IMR-90 (cell line): ENCODE results near the gene NADSYN1. TPM values are rescaled to one million over a fixed set of nuclear protein-coding genes. Genes with fewer than 3 reads are reported as not detected.

Experiments used
- ATAC-seq: fragments of 200-7000 bp; cut with Tn5 transposase; 2 replicates; pipeline ENCODE4 v1.9.1; 2020; ENCODE audit warnings: low read depth, mild to moderate bottlenecking, moderate library complexity
- BruUV-seq: library from RNA; stranded (reverse); fragments of 400-500 nt; replicated peaks from 2 replicates; lab custom pipeline; 2021; lab: Mats Ljungman, UMichigan
- CTCF ChIA-PET: fragments of 300-600 bp; formaldehyde crosslinking; extraction: SDS; loops from one replicate; lab custom pipeline; 2021; ENCODE audit warnings: antibody characterized with exemption; lab: Yijun Ruan, JAX
- POLR2A ChIA-PET: fragments of 300-600 bp; sonication (Branson Sonifier 250); formaldehyde crosslinking; loops from one replicate; lab custom pipeline; 2022; ENCODE audit warnings: antibody characterized with exemption; ENCODE audit not compliant: unreplicated experiment; lab: Charles Lee
- DNase-seq: peaks from one replicate; pipeline ENCODE4 v3.0.0; 2013
- H2AFZ ChIP-seq: replicated peaks from 2 replicates; pipeline ENCODE3; 2013; ENCODE audit warnings: low read length, mild to moderate bottlenecking; ENCODE audit not compliant: poor library complexity
- H2AK5ac ChIP-seq: 2 replicates; pipeline ENCODE4 v1.6.1; 2013; ENCODE audit warnings: low read depth, low read length, inconsistent platforms
- H2AK9ac ChIP-seq: replicated peaks from 2 replicates; pipeline ENCODE3; 2013; ENCODE audit warnings: mild to moderate bottlenecking, low read depth, low read length, moderate library complexity; ENCODE audit not compliant: poor library complexity
- H2BK120ac ChIP-seq: 2 replicates; pipeline ENCODE4 v1.6.1; 2013; ENCODE audit warnings: low read depth, low read length, inconsistent platforms
- H2BK15ac ChIP-seq: 3 replicates; pipeline ENCODE4 v1.6.1; 2013; ENCODE audit warnings: low read depth, low read length, inconsistent platforms
- H2BK20ac ChIP-seq: 2 replicates; pipeline ENCODE4 v1.6.1; 2013; ENCODE audit warnings: low read depth, mild to moderate bottlenecking, inconsistent platforms, low read length, moderate library complexity
- H2BK5ac ChIP-seq: 2 replicates; pipeline ENCODE4 v1.6.1; 2013; ENCODE audit warnings: mild to moderate bottlenecking, low read depth, low read length, inconsistent platforms; ENCODE audit not compliant: poor library complexity, severe bottlenecking
- H3K14ac ChIP-seq: replicated peaks from 2 replicates; pipeline ENCODE4 v1.6.1; 2013; ENCODE audit warnings: low read depth, low read length, inconsistent platforms
- H3K18ac ChIP-seq: 2 replicates; pipeline ENCODE4 v1.6.1; 2013; ENCODE audit warnings: low read depth, low read length, control low read depth
- H3K23ac ChIP-seq: 2 replicates; pipeline ENCODE4 v1.6.1; 2013; ENCODE audit warnings: low read depth, low read length, inconsistent platforms
- H3K27ac ChIP-seq: 2 replicates; pipeline ENCODE4 v1.5.1; 2013; ENCODE audit warnings: mild to moderate bottlenecking, control low read depth, low read length; ENCODE audit not compliant: insufficient read depth
- H3K27me3 ChIP-seq: 2 replicates; pipeline ENCODE4 v1.6.1; 2013; ENCODE audit warnings: low read length; ENCODE audit not compliant: control insufficient read depth, insufficient read depth
- H3K36me3 ChIP-seq: 2 replicates; pipeline ENCODE4 v1.6.1; 2013; ENCODE audit warnings: low read length, mixed read lengths; ENCODE audit not compliant: control insufficient read depth, insufficient read depth
- H3K4ac ChIP-seq: 2 replicates; pipeline ENCODE4 v1.6.1; 2013; ENCODE audit warnings: low read depth, low read length, inconsistent platforms
- H3K4me1 ChIP-seq: 2 replicates; pipeline ENCODE4 v1.6.1; 2013; ENCODE audit warnings: low read length, mixed read lengths; ENCODE audit not compliant: control insufficient read depth, insufficient read depth
- H3K4me2 ChIP-seq: 2 replicates; pipeline ENCODE4 v1.6.1; 2013; ENCODE audit warnings: low read depth, mild to moderate bottlenecking, control low read depth, low read length, moderate library complexity
- H3K4me3 ChIP-seq: 2 replicates; pipeline ENCODE4 v1.5.1; 2013; ENCODE audit warnings: low read depth, mild to moderate bottlenecking, control low read depth, low read length, moderate library complexity; ENCODE audit not compliant: insufficient read depth
- H3K56ac ChIP-seq: 2 replicates; pipeline ENCODE4 v1.6.1; 2013; ENCODE audit warnings: low read length, inconsistent platforms; ENCODE audit not compliant: insufficient read depth; ENCODE audit errors: extremely low read depth
- H3K79me1 ChIP-seq, 2 experiments: 2 replicates each; pipeline ENCODE4 v1.6.1; 2013; ENCODE audit warnings: low read length in 2 of 2, inconsistent platforms in 1 of 2, low read depth in 1 of 2
- H3K9ac ChIP-seq: 2 replicates; pipeline ENCODE4 v1.6.1; 2013; ENCODE audit warnings: low read depth, low read length, control low read depth
- H3K9me1 ChIP-seq: 2 replicates; pipeline ENCODE4 v1.6.1; 2013; ENCODE audit warnings: low read length, inconsistent platforms; ENCODE audit not compliant: insufficient read depth
- H3K9me3 ChIP-seq: 2 replicates; pipeline ENCODE4 v1.6.1; 2013; ENCODE audit warnings: low read length; ENCODE audit not compliant: control insufficient read depth, insufficient read depth
- H4K20me1 ChIP-seq: 2 replicates; pipeline ENCODE4 v1.6.1; 2013; ENCODE audit warnings: low read length, inconsistent platforms; ENCODE audit not compliant: insufficient read depth
- H4K5ac ChIP-seq: 2 replicates; pipeline ENCODE4 v1.6.1; 2013; ENCODE audit warnings: mild to moderate bottlenecking, low read depth, low read length, control low read depth
- H4K8ac ChIP-seq, 2 experiments: 2 replicates each; pipeline ENCODE4 v1.6.1; 2013; ENCODE audit warnings: low read depth in 2 of 2, low read length in 2 of 2, control low read depth in 1 of 2, inconsistent platforms in 1 of 2
- H4K91ac ChIP-seq: 2 replicates; pipeline ENCODE4 v1.6.1; 2013; ENCODE audit warnings: low read depth, low read length, inconsistent platforms; ENCODE audit not compliant: insufficient read depth
- BHLHE40 ChIP-seq: fragments of 150-350 bp; IDR thresholded peaks from 2 replicates; pipeline ENCODE4 v1.6.1; 2016; ENCODE audit warnings: mild to moderate bottlenecking, low read depth, low read length
- CEBPB ChIP-seq: IDR thresholded peaks from 2 replicates; pipeline ENCODE4 v1.6.1; 2012; ENCODE audit warnings: low read depth, low read length, improper control_type of control experiment
- CHD1 ChIP-seq: IDR thresholded peaks from 2 replicates; pipeline ENCODE4 v1.6.1; 2012; ENCODE audit warnings: low read depth, low read length, improper control_type of control experiment
- FOS ChIP-seq: fragments of 150-350 bp; IDR thresholded peaks from 2 replicates; pipeline ENCODE4 v1.6.1; 2016; ENCODE audit warnings: low read depth, low read length
- MAFK ChIP-seq: IDR thresholded peaks from 2 replicates; pipeline ENCODE4 v1.6.1; 2012; ENCODE audit warnings: low read depth, low read length, improper control_type of control experiment
- MAZ ChIP-seq: IDR thresholded peaks from 2 replicates; pipeline ENCODE4 v1.6.1; 2012; ENCODE audit warnings: low read depth, mild to moderate bottlenecking, low read length, improper control_type of control experiment, moderate library complexity, borderline replicate concordance
- MXI1 ChIP-seq: IDR thresholded peaks from 2 replicates; pipeline ENCODE4 v1.6.1; 2012; ENCODE audit warnings: low read depth, mild to moderate bottlenecking, low read length, moderate library complexity, borderline replicate concordance
- NFE2L2 ChIP-seq: fragments of 150-350 bp; IDR thresholded peaks from 2 replicates; pipeline ENCODE4 v1.6.1; 2016; ENCODE audit warnings: low read depth, mild to moderate bottlenecking, low read length
- POLR2A ChIP-seq: IDR thresholded peaks from 2 replicates; pipeline ENCODE4 v1.6.1; 2012; ENCODE audit warnings: mild to moderate bottlenecking, low read depth, low read length
- RAD21 ChIP-seq: IDR thresholded peaks from 2 replicates; pipeline ENCODE4 v1.6.1; 2012; ENCODE audit warnings: low read length, improper control_type of control experiment
- RCOR1 ChIP-seq: IDR thresholded peaks from 2 replicates; pipeline ENCODE4 v1.6.1; 2012; ENCODE audit warnings: mild to moderate bottlenecking, low read length, improper control_type of control experiment; ENCODE audit not compliant: insufficient replicate concordance
- RFX5 ChIP-seq: IDR thresholded peaks from 2 replicates; pipeline ENCODE4 v1.8.0; 2012; ENCODE audit warnings: low read depth, mild to moderate bottlenecking, low read length, moderate library complexity
- SMC3 ChIP-seq: fragments of 150-350 bp; IDR thresholded peaks from 2 replicates; pipeline ENCODE4 v1.6.1; 2016; ENCODE audit warnings: low read depth, mild to moderate bottlenecking, antibody characterized with exemption, low read length, moderate library complexity
- WGBS, 2 experiments: methylation state at CpG; one replicate each; pipeline versions ENCODE4 v1.1.5 to v1.1.7; 2013; ENCODE audit warnings: missing lambda C conversion rate in 2 of 2; ENCODE audit not compliant: insufficient read length in 1 of 2; ENCODE audit errors: extremely low coverage in 2 of 2; 5-methylcytosine and 5-hydroxymethylcytosine counted together
- dilution Hi-C: fragments of 300-500 bp; cut with HindIII; formaldehyde crosslinking; loops from one replicate; pipeline ENCODE4 v1.14.3; 2018; ENCODE audit warnings: low sequenced_read_pairs; ENCODE audit not compliant: unreplicated experiment
- in situ Hi-C: fragments of 300-500 bp; cut with MboI; formaldehyde crosslinking; loops from 3 replicates; pipeline ENCODE4 v1.14.3; 2019; ENCODE audit warnings: low sequenced_read_pairs, inconsistent platforms, mixed read lengths
- intact Hi-C: fragments of 100-400 bp; cut with micrococcal nuclease; formaldehyde crosslinking; loops from 2 replicates; pipeline ENCODE4 v1.10.0; 2022
- polyA plus RNA-seq, 3 experiments: library from polyadenylated mRNA; depleted of rRNA; stranded (reverse); fragments of >200 nt; gene quantifications; 2 replicates each; pipeline ENCODE4 v1.2.3, GENCODE V29; 2012; ENCODE audit warnings: low replicate concordance in 1 of 3
- total RNA-seq: library from RNA; depleted of rRNA; stranded (reverse); fragments of >200 nt; gene quantifications from 2 replicates; pipeline ENCODE4 v1.2.3, GENCODE V29; 2012
- TF ChIP-seq, protein P1 (sequence below): fragments of 150-350 bp; IDR thresholded peaks from 2 replicates; pipeline ENCODE4 v1.6.1; 2017; ENCODE audit warnings: mild to moderate bottlenecking, antibody characterized with exemption, low read length, low read depth
- TF ChIP-seq, protein P2 (sequence below): conservative IDR thresholded peaks from 2 replicates; pipeline ENCODE4 v1.5.1; 2012; ENCODE audit warnings: mild to moderate bottlenecking, low read depth, low read length, improper control_type of control experiment
- TF ChIP-seq, protein P3 (sequence below): fragments of 150-350 bp; IDR thresholded peaks from 2 replicates; pipeline ENCODE4 v1.6.1; 2016; ENCODE audit warnings: low read depth, mild to moderate bottlenecking, low read length, moderate library complexity, borderline replicate concordance

Gene NADSYN1
- total and polyA plus RNA-seq, 2 of the 4 experiments (the other 2 are of a cell fraction) = 69.5 to 70.4 TPM

- H2BK120ac ChIP-seq = no peak overlapping the region
- H2BK5ac ChIP-seq = no peak overlapping the region
- no peak overlapping the region for H4K91ac ChIP-seq
- H4K20me1 ChIP-seq = no peaks in the 10 kb centered on the region; the same call in 1 of the 2 replicates
- no peak overlapping the region for H2AFZ ChIP-seq
- POLR2A ChIA-PET = no interaction called here
- H3K14ac ChIP-seq = no peak overlapping the region
- no peak overlapping the region for H3K4me2 ChIP-seq
- H3K27me3 ChIP-seq = no peaks in the 10 kb centered on the region
- no peak overlapping the region for H3K4ac ChIP-seq
- TF ChIP-seq MAFK = no peak
- no peak for TF ChIP-seq FOS
- TF ChIP-seq, protein P1, sequence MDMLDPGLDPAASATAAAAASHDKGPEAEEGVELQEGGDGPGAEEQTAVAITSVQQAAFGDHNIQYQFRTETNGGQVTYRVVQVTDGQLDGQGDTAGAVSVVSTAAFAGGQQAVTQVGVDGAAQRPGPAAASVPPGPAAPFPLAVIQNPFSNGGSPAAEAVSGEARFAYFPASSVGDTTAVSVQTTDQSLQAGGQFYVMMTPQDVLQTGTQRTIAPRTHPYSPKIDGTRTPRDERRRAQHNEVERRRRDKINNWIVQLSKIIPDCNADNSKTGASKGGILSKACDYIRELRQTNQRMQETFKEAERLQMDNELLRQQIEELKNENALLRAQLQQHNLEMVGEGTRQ = no peak
- no peak for TF ChIP-seq MXI1
- TF ChIP-seq MAZ = no peak
- no peak for TF ChIP-seq RAD21
- no peak for TF ChIP-seq RCOR1
- TF ChIP-seq RFX5 = no peak
- no peak for TF ChIP-seq CHD1
- no peak for TF ChIP-seq POLR2A
- TF ChIP-seq SMC3 = no peak
- TF ChIP-seq NFE2L2 = no peak
- TF ChIP-seq, protein P2, sequence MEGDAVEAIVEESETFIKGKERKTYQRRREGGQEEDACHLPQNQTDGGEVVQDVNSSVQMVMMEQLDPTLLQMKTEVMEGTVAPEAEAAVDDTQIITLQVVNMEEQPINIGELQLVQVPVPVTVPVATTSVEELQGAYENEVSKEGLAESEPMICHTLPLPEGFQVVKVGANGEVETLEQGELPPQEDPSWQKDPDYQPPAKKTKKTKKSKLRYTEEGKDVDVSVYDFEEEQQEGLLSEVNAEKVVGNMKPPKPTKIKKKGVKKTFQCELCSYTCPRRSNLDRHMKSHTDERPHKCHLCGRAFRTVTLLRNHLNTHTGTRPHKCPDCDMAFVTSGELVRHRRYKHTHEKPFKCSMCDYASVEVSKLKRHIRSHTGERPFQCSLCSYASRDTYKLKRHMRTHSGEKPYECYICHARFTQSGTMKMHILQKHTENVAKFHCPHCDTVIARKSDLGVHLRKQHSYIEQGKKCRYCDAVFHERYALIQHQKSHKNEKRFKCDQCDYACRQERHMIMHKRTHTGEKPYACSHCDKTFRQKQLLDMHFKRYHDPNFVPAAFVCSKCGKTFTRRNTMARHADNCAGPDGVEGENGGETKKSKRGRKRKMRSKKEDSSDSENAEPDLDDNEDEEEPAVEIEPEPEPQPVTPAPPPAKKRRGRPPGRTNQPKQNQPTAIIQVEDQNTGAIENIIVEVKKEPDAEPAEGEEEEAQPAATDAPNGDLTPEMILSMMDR = no peak
- no peak for TF ChIP-seq BHLHE40
- no peak for TF ChIP-seq CEBPB
- TF ChIP-seq, protein P3, sequence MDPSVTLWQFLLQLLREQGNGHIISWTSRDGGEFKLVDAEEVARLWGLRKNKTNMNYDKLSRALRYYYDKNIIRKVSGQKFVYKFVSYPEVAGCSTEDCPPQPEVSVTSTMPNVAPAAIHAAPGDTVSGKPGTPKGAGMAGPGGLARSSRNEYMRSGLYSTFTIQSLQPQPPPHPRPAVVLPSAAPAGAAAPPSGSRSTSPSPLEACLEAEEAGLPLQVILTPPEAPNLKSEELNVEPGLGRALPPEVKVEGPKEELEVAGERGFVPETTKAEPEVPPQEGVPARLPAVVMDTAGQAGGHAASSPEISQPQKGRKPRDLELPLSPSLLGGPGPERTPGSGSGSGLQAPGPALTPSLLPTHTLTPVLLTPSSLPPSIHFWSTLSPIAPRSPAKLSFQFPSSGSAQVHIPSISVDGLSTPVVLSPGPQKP = no peak
- no peaks in the 10 kb centered on the region for H3K4me1 ChIP-seq
- CTCF ChIA-PET = no interaction called here
- H3K18ac ChIP-seq = no peak overlapping the region
- dilution Hi-C loops = no loop called here
- peaks cover 15% of the 10 kb centered on the region; the same call in 1 of the 2 replicates for H3K9me1 ChIP-seq
- H2AK5ac ChIP-seq = no peak overlapping the region
- H3K36me3 ChIP-seq = peaks cover 73% of the 10 kb centered on the region
- H3K9ac ChIP-seq = no peak overlapping the region
- H3K56ac ChIP-seq = no peak overlapping the region
- no peak for ATAC-seq
- H4K5ac ChIP-seq = no peak overlapping the region
- 100% methylated on average over 1 of the region's 13 CpGs; no CpG with 5 or more reads in 1 of the 2 experiments for WGBS, 2 experiments
- H2AK9ac ChIP-seq = no peak overlapping the region
- H2BK15ac ChIP-seq = no peak overlapping the region
- no peak overlapping the region for H2BK20ac ChIP-seq
- H3K4me3 ChIP-seq = no peak overlapping the region
- DNase-seq = no peak
- H3K9me3 ChIP-seq = no peaks in the 10 kb centered on the region
- H3K27ac ChIP-seq = no peak overlapping the region
- peaks cover 0 to 4% of the 10 kb centered on the region in 2 experiments; a peak in 1 of 4 replicates for H3K79me1 ChIP-seq
- no peak overlapping the region for H4K8ac ChIP-seq
- BruUV-seq = no TSS peak
- no peak overlapping the region for H3K23ac ChIP-seq
- in situ Hi-C loops = no loop called here
- intact Hi-C loops = no loop called here
Measured at GRCh38 chr11:71482746-71483364, 29.9 kb downstream of the NADSYN1 start.
